H1 (cell line): ENCODE measurements around the gene GTPBP10. TPM values are rescaled to one million over a fixed set of nuclear protein-coding genes. Genes with fewer than 3 reads are reported as not detected.

Source experiments
- CBX8 ChIP-seq: fragments of 300-800, 300-1000 bp; sonication (generic); IDR thresholded peaks from 2 replicates; pipeline ENCODE4 v1.7.1; 2016; ENCODE audit warnings: low read depth, low read length, borderline replicate concordance
- CHD1 ChIP-seq: IDR thresholded peaks from 2 replicates; pipeline ENCODE4 v1.6.1; 2012; ENCODE audit warnings: low read depth, low read length, improper control_type of control experiment
- CHD2 ChIP-seq: IDR thresholded peaks from 2 replicates; pipeline ENCODE4 v1.6.1; 2012; ENCODE audit warnings: low read length, improper control_type of control experiment
- CHD7 ChIP-seq: fragments of 300-600 bp; sonication (generic); IDR thresholded peaks from 2 replicates; pipeline ENCODE4 v1.7.1; 2012; ENCODE audit warnings: low read length, moderate library complexity, mild to moderate bottlenecking, inconsistent platforms; ENCODE audit not compliant: insufficient replicate concordance
- CTBP2 ChIP-seq: IDR thresholded peaks from 2 replicates; pipeline ENCODE4 v1.7.0; 2011; ENCODE audit warnings: borderline replicate concordance, mild to moderate bottlenecking, moderate library complexity, mixed read lengths, low read length; ENCODE audit not compliant: insufficient read depth, insufficient read length
- CTCF ChIP-seq, 3 experiments: IDR thresholded peaks; 1 replicate in 2 of 3; 2 replicates in 1 of 3; pipeline versions ENCODE4 v1.5.1 to v1.6.1; 2011; ENCODE audit warnings: low read length in 3 of 3, mild to moderate bottlenecking in 3 of 3, inconsistent platforms in 2 of 3, low read depth in 1 of 3, moderate library complexity in 1 of 3; ENCODE audit not compliant: insufficient read depth in 1 of 3; ENCODE audit errors: control extremely low read depth in 1 of 3
- HDAC2 ChIP-seq, 2 experiments: fragments of 300-600 bp in 1 of 2; sonication (generic) in 1 of 2; IDR thresholded peaks; 2 replicates each; pipeline ENCODE4 v1.6.1; 2011 to 2012; ENCODE audit warnings: low read depth in 2 of 2, low read length in 2 of 2, mild to moderate bottlenecking in 2 of 2, moderate library complexity in 2 of 2, borderline replicate concordance in 1 of 2, inconsistent platforms in 1 of 2
- KDM4A ChIP-seq: IDR thresholded peaks from one replicate; pipeline ENCODE4 v1.7.1; 2012; ENCODE audit warnings: low read depth, mild to moderate bottlenecking, moderate library complexity, low read length, inconsistent platforms; ENCODE audit not compliant: severe bottlenecking
- SIX5 ChIP-seq: IDR thresholded peaks from 2 replicates; pipeline ENCODE4 v1.6.1; 2011; ENCODE audit warnings: mild to moderate bottlenecking, low read depth, low read length
- polyA plus RNA-seq, 7 experiments: library from polyadenylated mRNA; depleted of rRNA in 3 of 7; stranded (reverse) in 5 of 7; unstranded in 2 of 7; fragments of >200 nt in 5 of 7; fragments of 200-250 nt in 2 of 7; gene quantifications; 1 replicate in 5 of 7; 2 replicates in 1 of 7; 4 replicates in 1 of 7; pipeline versions ENCODE4 v1.2.1 to v1.2.3, GENCODE V29; 2011 to 2013; ENCODE audit warnings: missing spikeins in 2 of 7, mixed read lengths in 2 of 7
- total RNA-seq: library from RNA; stranded (reverse); fragmentation: NEBNext Ultra II Directional; extraction: Animal tissue kit (Norgen Biotek cat#: 25700); gene quantifications from 2 replicates; pipeline ENCODE4 v1.2.1, GENCODE V29; 2021

GTPBP10 gene
- total and polyA plus RNA-seq, 2 of the 8 experiments (the other 6 are each of a cell fraction or from before 2014, with no cell fraction given): 4.4 to 21.2 TPM

- TF ChIP-seq CHD7 (no peak), HDAC2 (IDR thresholded peaks at IDR 0.05; ENCODE audit: borderline replicate concordance in 1 of 2, low read depth in 2 of 2, low read length in 2 of 2) (no peak), SIX5 (no peak), KDM4A (no peak), CTBP2 (no peak), CHD1 (no peak), CBX8 (no peak), CTCF (IDR thresholded peaks at IDR 0.05; ENCODE audit: control extremely low read depth in 1 of 3, insufficient read depth in 1 of 3, low read depth in 1 of 3, low read length in 3 of 3) (no peak), CHD2 (no peak)
These were observed 58.3 kb downstream of the GTPBP10 start (continued) for GRCh38 chr7:90404777-90405176.
